ENCODE results near the gene CCM2L.

DNA sequence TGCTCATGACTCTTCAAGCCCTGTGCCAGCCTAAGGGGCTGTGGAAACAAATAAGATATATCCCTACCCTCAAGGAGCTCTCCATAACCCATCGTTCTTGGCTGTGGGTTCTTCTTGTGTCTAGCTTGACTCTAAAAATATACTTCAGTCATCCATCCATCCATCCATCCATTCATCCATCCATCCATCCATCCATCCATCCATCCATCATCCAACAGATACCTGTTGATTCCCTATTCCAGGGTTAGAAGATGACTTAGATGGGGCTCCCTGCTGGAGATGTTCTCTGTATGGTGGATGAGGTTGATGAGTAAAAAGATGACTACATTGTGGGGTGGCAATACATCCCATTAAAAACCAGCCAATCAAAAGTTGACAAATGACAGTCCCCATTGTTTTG lies 65.3 kb downstream of the CCM2L start:
- TF ChIP-seq, protein P1, sequence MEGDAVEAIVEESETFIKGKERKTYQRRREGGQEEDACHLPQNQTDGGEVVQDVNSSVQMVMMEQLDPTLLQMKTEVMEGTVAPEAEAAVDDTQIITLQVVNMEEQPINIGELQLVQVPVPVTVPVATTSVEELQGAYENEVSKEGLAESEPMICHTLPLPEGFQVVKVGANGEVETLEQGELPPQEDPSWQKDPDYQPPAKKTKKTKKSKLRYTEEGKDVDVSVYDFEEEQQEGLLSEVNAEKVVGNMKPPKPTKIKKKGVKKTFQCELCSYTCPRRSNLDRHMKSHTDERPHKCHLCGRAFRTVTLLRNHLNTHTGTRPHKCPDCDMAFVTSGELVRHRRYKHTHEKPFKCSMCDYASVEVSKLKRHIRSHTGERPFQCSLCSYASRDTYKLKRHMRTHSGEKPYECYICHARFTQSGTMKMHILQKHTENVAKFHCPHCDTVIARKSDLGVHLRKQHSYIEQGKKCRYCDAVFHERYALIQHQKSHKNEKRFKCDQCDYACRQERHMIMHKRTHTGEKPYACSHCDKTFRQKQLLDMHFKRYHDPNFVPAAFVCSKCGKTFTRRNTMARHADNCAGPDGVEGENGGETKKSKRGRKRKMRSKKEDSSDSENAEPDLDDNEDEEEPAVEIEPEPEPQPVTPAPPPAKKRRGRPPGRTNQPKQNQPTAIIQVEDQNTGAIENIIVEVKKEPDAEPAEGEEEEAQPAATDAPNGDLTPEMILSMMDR (IDR thresholded peaks at IDR 0.05): no peak
- TF ChIP-seq POLR2A (IDR thresholded peaks at IDR 0.05): no peak

Data from adrenal gland (tissue), 5 donors.